ENCODE results near the gene MAML1.

The MAML1 gene

DNA sequence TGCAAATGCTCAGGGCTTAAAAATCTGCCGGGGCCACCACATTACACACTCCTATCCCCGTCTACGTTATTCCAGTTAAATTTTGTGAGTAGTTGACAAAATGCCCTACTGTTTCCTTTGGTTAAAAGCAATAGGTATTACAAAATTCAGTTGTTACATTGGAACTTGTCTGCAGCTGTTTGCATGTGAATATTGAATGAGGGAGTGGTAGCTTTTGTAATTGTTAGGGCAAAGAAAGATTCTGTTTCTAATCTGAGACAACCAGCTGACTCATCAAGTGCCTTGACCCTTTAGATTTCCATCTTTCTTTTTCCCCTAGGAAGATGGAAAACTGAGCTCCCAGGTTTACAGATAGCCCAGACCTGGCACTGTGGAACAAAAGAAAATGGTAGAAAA lies 30.2 kb downstream of the MAML1 start:
- H3K4me2 ChIP-seq = peak overlapping the region in 9 of 11 experiments; percentile 43 to 91 (median 67); a peak in 14 of 22 replicates
- no peaks in the 10 kb centered on the region for H3K27me3 ChIP-seq
- no peaks in the 10 kb centered on the region for H3K9me3 ChIP-seq (replicated peaks in 1 of 11)
- 0 out of 22 replicates have a peak overlapping the region, but pooled peaks of 1 of the 11 experiments have one; percentile 2 for H3K9ac ChIP-seq
- H3K36me3 ChIP-seq = peaks cover 17 to 60% (median 48%) of the 10 kb centered on the region in 11 experiments
- no peak for TF ChIP-seq Cebpa-rat (IDR thresholded peaks at IDR 0.05)
- peaks cover 33 to 100% (median 86%) of the 10 kb centered on the region in 10 experiments for H3K4me1 ChIP-seq
- H4K20me1 ChIP-seq = peaks cover 96 to 100% (median 100%) of the 10 kb centered on the region in 11 experiments
- H3K4me3 ChIP-seq = no peak overlapping the region
- peak overlapping the region in 4 of 11 experiments; percentile 27 to 46 (median 43); a peak in 4 of 22 replicates for H3K27ac ChIP-seq

DNA sequence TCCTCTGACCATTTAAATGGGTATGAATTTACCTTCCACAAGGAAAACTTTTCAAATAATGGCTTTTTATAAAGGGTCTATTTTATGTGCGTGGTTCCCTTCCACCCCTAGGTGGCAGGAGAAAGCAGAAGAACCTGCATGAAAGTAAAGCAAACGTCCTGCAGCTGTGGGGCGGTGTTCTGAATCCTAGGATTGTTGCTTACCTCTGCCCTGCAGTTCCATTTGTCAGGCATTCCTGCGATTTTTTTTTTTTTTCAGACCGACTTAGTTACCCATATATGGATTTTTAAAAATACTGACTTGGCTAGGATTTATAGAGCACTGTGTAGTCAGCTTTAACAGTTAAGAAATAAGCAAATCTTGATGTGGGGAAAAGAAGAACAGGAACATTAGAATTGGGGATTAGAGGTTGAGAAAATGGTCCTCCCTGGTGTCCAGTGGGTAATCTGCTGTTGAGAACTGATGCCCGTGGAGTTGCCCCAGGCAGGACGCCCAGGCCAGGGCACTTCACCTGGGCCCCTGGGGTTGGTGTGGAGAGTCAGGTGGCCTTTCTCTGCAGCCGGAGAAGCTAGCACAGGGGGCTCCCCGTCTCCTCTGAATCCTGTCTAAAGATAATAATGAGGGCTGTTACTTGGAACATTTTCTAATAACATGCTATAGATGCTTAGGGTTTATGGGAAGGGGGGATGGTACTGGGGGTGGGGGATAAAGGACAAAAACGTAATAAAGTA lies 30.8 kb downstream of the MAML1 start:
- TF ChIP-seq Cebpa-rat (IDR thresholded peaks at IDR 0.05) = no peak
- Histone ChIP-seq H3K27me3 (no peaks in the 10 kb centered on the region), H3K4me3 (no peak overlapping the region), H3K4me2 (peak overlapping the region in 8 of 11 experiments; percentile 5 to 91 (median 66); a peak in 9 of 22 replicates), H3K4me1 (peaks cover 33 to 100% (median 84%) of the 10 kb centered on the region in 10 experiments), H3K9ac (peak overlapping the region in 3 of 11 experiments; percentile 7 to 35 (median 7); a peak in 4 of 22 replicates), H3K9me3 (replicated peaks in 1 of 11) (no peaks in the 10 kb centered on the region), H4K20me1 (peaks cover 96 to 100% (median 100%) of the 10 kb centered on the region in 11 experiments), H3K27ac (no peak overlapping the region), H3K36me3 (peaks cover 17 to 63% (median 52%) of the 10 kb centered on the region in 11 experiments)

DNA sequence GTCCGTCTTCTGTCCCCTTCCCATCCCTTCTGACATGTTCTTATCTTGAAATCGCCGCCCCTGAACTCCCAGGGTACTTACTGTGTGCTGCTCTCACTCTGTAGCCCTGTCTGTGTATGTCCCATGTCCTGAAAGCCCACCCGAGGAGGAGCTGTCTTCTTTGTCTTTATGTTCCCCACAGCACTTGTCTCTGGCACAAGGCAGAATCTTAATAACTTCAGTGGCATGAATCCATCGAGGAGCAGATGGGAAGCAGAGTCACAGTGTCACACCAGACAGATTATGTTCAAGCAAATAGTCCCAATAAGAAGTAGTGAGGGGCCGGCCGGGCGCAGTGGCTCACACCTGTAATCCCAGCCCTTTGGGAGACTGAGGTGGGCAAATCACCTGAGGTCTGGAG lies 31.4 kb downstream of the MAML1 start:
- no peak for TF ChIP-seq Cebpa-rat (IDR thresholded peaks at IDR 0.05)
- no peak overlapping the region for H3K4me3 ChIP-seq
- no peak overlapping the region; a peak in 1 of 22 replicates for H3K27ac ChIP-seq
- H3K4me1 ChIP-seq = peaks cover 29 to 100% (median 82%) of the 10 kb centered on the region in 10 experiments
- H3K36me3 ChIP-seq = peaks cover 24 to 63% (median 52%) of the 10 kb centered on the region in 11 experiments
- peak overlapping the region in 2 of 11 experiments; percentile 7 to 35; a peak in 4 of 22 replicates for H3K9ac ChIP-seq
- no peaks in the 10 kb centered on the region for H3K27me3 ChIP-seq
- H3K4me2 ChIP-seq = peak overlapping the region in 3 of 11 experiments; percentile 56 to 91 (median 71); a peak in 5 of 22 replicates
- H4K20me1 ChIP-seq = peaks cover 96 to 100% (median 100%) of the 10 kb centered on the region in 11 experiments
- no peaks in the 10 kb centered on the region for H3K9me3 ChIP-seq (replicated peaks in 1 of 11)

DNA sequence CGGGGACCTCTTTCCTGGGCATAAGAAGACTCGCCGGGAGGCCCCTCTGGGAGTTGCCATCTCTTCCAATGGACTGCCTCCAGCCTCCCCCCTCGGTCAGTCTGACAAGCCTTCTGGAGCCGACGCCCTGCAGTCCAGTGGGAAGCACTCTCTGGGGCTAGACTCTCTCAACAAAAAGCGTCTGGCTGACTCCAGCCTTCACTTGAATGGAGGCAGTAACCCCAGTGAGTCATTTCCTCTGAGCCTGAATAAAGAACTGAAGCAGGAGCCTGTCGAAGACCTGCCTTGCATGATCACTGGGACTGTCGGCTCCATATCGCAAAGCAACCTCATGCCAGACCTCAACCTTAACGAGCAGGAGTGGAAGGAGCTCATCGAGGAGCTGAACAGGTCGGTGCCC lies 32.8 kb downstream of the MAML1 start:
- no peak for TF ChIP-seq Cebpa-rat (IDR thresholded peaks at IDR 0.05)
- Histone ChIP-seq H3K9ac (peak overlapping the region in 10 of 11 experiments; percentile 24 to 59 (median 35); a peak in 12 of 22 replicates), H3K4me1 (peaks cover 23 to 100% (median 80%) of the 10 kb centered on the region in 10 experiments), H3K36me3 (peaks cover 37 to 71% (median 65%) of the 10 kb centered on the region in 11 experiments), H4K20me1 (peaks cover 89 to 100% (median 99%) of the 10 kb centered on the region in 11 experiments), H3K9me3 (replicated peaks in 1 of 11) (no peaks in the 10 kb centered on the region), H3K27ac (peak overlapping the region in 7 of 11 experiments; percentile 13 to 62 (median 47); a peak in 11 of 22 replicates), H3K27me3 (no peaks in the 10 kb centered on the region), H3K4me2 (peak overlapping the region in 8 of 11 experiments; percentile 3 to 91 (median 72); a peak in 14 of 22 replicates), H3K4me3 (peak overlapping the region in 1 of 10 experiments; percentile 30; a peak in 2 of 20 replicates)

GRCh38 chr5:179766021-179766725 lies 33.6 kb downstream of the MAML1 start:
- peak overlapping the region in 6 of 11 experiments; percentile 57 to 91 (median 72); a peak in 12 of 22 replicates for H3K4me2 ChIP-seq
- peak overlapping the region in 10 of 11 experiments; percentile 24 to 59 (median 35); a peak in 9 of 22 replicates for H3K9ac ChIP-seq
- peak overlapping the region in 2 of 10 experiments; percentile 14 to 30; a peak in 4 of 20 replicates for H3K4me3 ChIP-seq
- peak overlapping the region in 7 of 11 experiments; percentile 13 to 62 (median 47); a peak in 11 of 22 replicates for H3K27ac ChIP-seq
- peaks cover 19 to 100% (median 72%) of the 10 kb centered on the region in 10 experiments for H3K4me1 ChIP-seq
- no peaks in the 10 kb centered on the region for H3K27me3 ChIP-seq
- H3K36me3 ChIP-seq = peaks cover 45 to 79% (median 73%) of the 10 kb centered on the region in 11 experiments
- H3K9me3 ChIP-seq (replicated peaks in 1 of 11) = no peaks in the 10 kb centered on the region
- no peak for TF ChIP-seq Cebpa-rat (IDR thresholded peaks at IDR 0.05)
- peaks cover 87 to 100% (median 98%) of the 10 kb centered on the region in 11 experiments for H4K20me1 ChIP-seq

GRCh38 chr5:179766726-179767455 lies 34.3 kb downstream of the MAML1 start:
- peak overlapping the region in 2 of 11 experiments; percentile 6 to 62; a peak in 3 of 22 replicates for H3K27ac ChIP-seq
- no peaks in the 10 kb centered on the region for H3K27me3 ChIP-seq
- peaks cover 12 to 98% (median 65%) of the 10 kb centered on the region in 10 experiments for H3K4me1 ChIP-seq
- no peak overlapping the region for H3K4me3 ChIP-seq
- peaks cover 84 to 100% (median 94%) of the 10 kb centered on the region in 11 experiments for H4K20me1 ChIP-seq
- peak overlapping the region in 5 of 11 experiments; percentile 72 to 91 (median 72); a peak in 9 of 22 replicates for H3K4me2 ChIP-seq
- no peaks in the 10 kb centered on the region for H3K9me3 ChIP-seq (replicated peaks in 1 of 11)
- H3K36me3 ChIP-seq = peaks cover 52 to 86% (median 80%) of the 10 kb centered on the region in 11 experiments
- peak overlapping the region in 4 of 11 experiments; percentile 29 to 59 (median 38); a peak in 3 of 22 replicates for H3K9ac ChIP-seq
- TF ChIP-seq Cebpa-rat (IDR thresholded peaks at IDR 0.05) = no peak

GRCh38 chr5:179767496-179768100 lies 35.0 kb downstream of the MAML1 start:
- H3K9ac ChIP-seq = no peak overlapping the region
- peaks cover 5 to 91% (median 58%) of the 10 kb centered on the region in 10 experiments for H3K4me1 ChIP-seq
- no peak overlapping the region for H3K27ac ChIP-seq
- peaks cover 80 to 99% (median 91%) of the 10 kb centered on the region in 11 experiments for H4K20me1 ChIP-seq
- no peak overlapping the region for H3K4me3 ChIP-seq
- TF ChIP-seq Cebpa-rat (IDR thresholded peaks at IDR 0.05) = no peak
- no peaks in the 10 kb centered on the region for H3K27me3 ChIP-seq
- no peaks in the 10 kb centered on the region for H3K9me3 ChIP-seq (replicated peaks in 1 of 11)
- H3K4me2 ChIP-seq = peak overlapping the region in 4 of 11 experiments; percentile 6 to 91 (median 76); a peak in 7 of 22 replicates
- peaks cover 59 to 93% (median 87%) of the 10 kb centered on the region in 11 experiments for H3K36me3 ChIP-seq
